IPS DF 6.9 (cell line): Measurements from ENCODE around the gene FAM32A.

Experiments
- DNase-seq: peaks from one replicate; pipeline ENCODE4 v3.0.0-alpha.2; 2013; ENCODE audit warnings: low read depth, low spot score
- H3K27ac ChIP-seq: one replicate; pipeline ENCODE4 v1.5.1; 2013; ENCODE audit warnings: low read length, control low read depth
- H3K27me3 ChIP-seq: 2 replicates; pipeline ENCODE4 v1.6.1; 2013; ENCODE audit warnings: mild to moderate bottlenecking, low read length; ENCODE audit not compliant: control insufficient read depth, insufficient read depth
- H3K36me3 ChIP-seq: 2 replicates; pipeline ENCODE4 v1.6.1; 2013; ENCODE audit warnings: low read length; ENCODE audit not compliant: control insufficient read depth, insufficient read depth
- H3K4me1 ChIP-seq: 2 replicates; pipeline ENCODE4 v1.6.1; 2013; ENCODE audit warnings: low read length; ENCODE audit not compliant: control insufficient read depth, insufficient read depth
- H3K4me3 ChIP-seq: 2 replicates; pipeline ENCODE4 v1.5.1; 2013; ENCODE audit warnings: mild to moderate bottlenecking, low read length
- H3K9me3 ChIP-seq: 2 replicates; pipeline ENCODE4 v1.6.1; 2013; ENCODE audit warnings: low read length, inconsistent platforms; ENCODE audit not compliant: control insufficient read depth, insufficient read depth
- WGBS: extraction: QIAGEN DNeasy Blood & Tissue Kit; methylation state at CpG from one replicate; pipeline ENCODE4 v1.1.7; 2013; ENCODE audit warnings: mixed read lengths, missing lambda C conversion rate; ENCODE audit not compliant: insufficient read length, insufficient coverage; 5-methylcytosine and 5-hydroxymethylcytosine counted together

The FAM32A gene

GRCh38 chr19:16202320-16203255 lies 17.4 kb downstream of the FAM32A start:
- H3K4me3 ChIP-seq, result no peak overlapping the region
- DNase-seq, result no peak
- H3K9me3 ChIP-seq, result no peaks in the 10 kb centered on the region
- no CpG with 5 or more reads among the region's 22 CpGs for WGBS
- no peak overlapping the region for H3K27ac ChIP-seq
- H3K36me3 ChIP-seq, result peaks cover 8% of the 10 kb centered on the region; the same call in 1 of the 2 replicates
- no peaks in the 10 kb centered on the region for H3K27me3 ChIP-seq
- H3K4me1 ChIP-seq, result no peaks in the 10 kb centered on the region

- Histone ChIP-seq H3K27ac (no peak overlapping the region), H3K9me3 (no peaks in the 10 kb centered on the region), H3K36me3 (peaks cover 8% of the 10 kb centered on the region; the same call in 1 of the 2 replicates), H3K27me3 (no peaks in the 10 kb centered on the region), H3K4me1 (no peaks in the 10 kb centered on the region), H3K4me3 (no peak overlapping the region)
- no peak for DNase-seq
- WGBS, result no CpG with 5 or more reads among the region's 19 CpGs
These were observed 18.2 kb downstream of the FAM32A start for GRCh38 chr19:16203256-16204004.

- peaks cover 8% of the 10 kb centered on the region; the same call in 1 of the 2 replicates for H3K36me3 ChIP-seq
- WGBS, result no CpG with 5 or more reads among the region's 5 CpGs
- DNase-seq, result no peak
- no peaks in the 10 kb centered on the region for H3K4me1 ChIP-seq
- H3K9me3 ChIP-seq, result no peaks in the 10 kb centered on the region
- H3K27ac ChIP-seq, result no peak overlapping the region
- H3K27me3 ChIP-seq, result no peaks in the 10 kb centered on the region
- no peak overlapping the region for H3K4me3 ChIP-seq
These were observed 18.7 kb downstream of the FAM32A start for GRCh38 chr19:16204005-16204294.

- no CpG with 5 or more reads among the region's 11 CpGs for WGBS
These were observed 20.2 kb downstream of the FAM32A start for GRCh38 chr19:16205205-16206045.

GRCh38 chr19:16206046-16206605 lies 20.9 kb downstream of the FAM32A start:
- peaks cover 8% of the 10 kb centered on the region for H3K36me3 ChIP-seq
- H3K4me1 ChIP-seq, result no peaks in the 10 kb centered on the region
- H3K4me3 ChIP-seq, result no peak overlapping the region
- no CpG with 5 or more reads among the region's 14 CpGs for WGBS
- H3K9me3 ChIP-seq, result no peaks in the 10 kb centered on the region
- H3K27ac ChIP-seq, result no peak overlapping the region
- no peak for DNase-seq
- no peaks in the 10 kb centered on the region for H3K27me3 ChIP-seq

More at GRCh38 chr19:16205205-16206045, 20.2 kb downstream of the FAM32A start:
- Histone ChIP-seq H3K9me3 (no peaks in the 10 kb centered on the region), H3K4me1 (no peaks in the 10 kb centered on the region), H3K27ac (no peak overlapping the region), H3K4me3 (no peak overlapping the region), H3K36me3 (peaks cover 8% of the 10 kb centered on the region), H3K27me3 (no peaks in the 10 kb centered on the region)
- DNase-seq, result no peak

GRCh38 chr19:16206637-16207036 lies 21.4 kb downstream of the FAM32A start:
- Histone ChIP-seq H3K4me3 (no peak overlapping the region), H3K4me1 (no peaks in the 10 kb centered on the region), H3K27ac (no peak overlapping the region), H3K27me3 (no peaks in the 10 kb centered on the region), H3K36me3 (peaks cover 8% of the 10 kb centered on the region), H3K9me3 (no peaks in the 10 kb centered on the region)
- WGBS, result no CpG with 5 or more reads among the region's 7 CpGs
- DNase-seq, result no peak

- H3K4me3 ChIP-seq, result no peak overlapping the region
- H3K27ac ChIP-seq, result no peak overlapping the region
- no peaks in the 10 kb centered on the region for H3K4me1 ChIP-seq
- DNase-seq, result no peak
- H3K36me3 ChIP-seq, result peaks cover 8% of the 10 kb centered on the region
- H3K9me3 ChIP-seq, result no peaks in the 10 kb centered on the region
- WGBS, result no CpG with 5 or more reads among the region's 10 CpGs
- no peaks in the 10 kb centered on the region for H3K27me3 ChIP-seq
These were observed 21.9 kb downstream of the FAM32A start for GRCh38 chr19:16207063-16207462.

- no peak for DNase-seq
- no peak overlapping the region for H3K4me3 ChIP-seq
- H3K36me3 ChIP-seq, result peaks cover 8% of the 10 kb centered on the region
- no peaks in the 10 kb centered on the region for H3K4me1 ChIP-seq
- H3K27ac ChIP-seq, result no peak overlapping the region
- WGBS, result no CpG with 5 or more reads among the region's 12 CpGs
- no peaks in the 10 kb centered on the region for H3K27me3 ChIP-seq
- H3K9me3 ChIP-seq, result no peaks in the 10 kb centered on the region
These were observed 22.3 kb downstream of the FAM32A start for GRCh38 chr19:16207490-16208025.

- no peak for DNase-seq
- WGBS, result no CpG with 5 or more reads among the region's 21 CpGs
- H3K4me3 ChIP-seq, result no peak overlapping the region
- H3K4me1 ChIP-seq, result no peaks in the 10 kb centered on the region
- no peaks in the 10 kb centered on the region for H3K9me3 ChIP-seq
- H3K27me3 ChIP-seq, result no peaks in the 10 kb centered on the region
- H3K36me3 ChIP-seq, result peaks cover 8% of the 10 kb centered on the region
- H3K27ac ChIP-seq, result no peak overlapping the region
These were observed 23.0 kb downstream of the FAM32A start for GRCh38 chr19:16208064-16208759.
